ENCODE data around the gene MGST3. TPM values are rescaled to one million over a fixed set of nuclear protein-coding genes. Genes with fewer than 3 reads are reported as not detected.
A peak's percentile ranks its signal among the peaks of the same experiment; 100 is the strongest.
"Not testable (repeated sequence)": the region's sequence is repeated elsewhere in the genome, so short reads cannot be mapped to it uniquely, and the experiment has no call there.

The MGST3 gene
- 100 to 1,000 TPM; 160 to 252 TPM for total RNA-seq

DNA sequence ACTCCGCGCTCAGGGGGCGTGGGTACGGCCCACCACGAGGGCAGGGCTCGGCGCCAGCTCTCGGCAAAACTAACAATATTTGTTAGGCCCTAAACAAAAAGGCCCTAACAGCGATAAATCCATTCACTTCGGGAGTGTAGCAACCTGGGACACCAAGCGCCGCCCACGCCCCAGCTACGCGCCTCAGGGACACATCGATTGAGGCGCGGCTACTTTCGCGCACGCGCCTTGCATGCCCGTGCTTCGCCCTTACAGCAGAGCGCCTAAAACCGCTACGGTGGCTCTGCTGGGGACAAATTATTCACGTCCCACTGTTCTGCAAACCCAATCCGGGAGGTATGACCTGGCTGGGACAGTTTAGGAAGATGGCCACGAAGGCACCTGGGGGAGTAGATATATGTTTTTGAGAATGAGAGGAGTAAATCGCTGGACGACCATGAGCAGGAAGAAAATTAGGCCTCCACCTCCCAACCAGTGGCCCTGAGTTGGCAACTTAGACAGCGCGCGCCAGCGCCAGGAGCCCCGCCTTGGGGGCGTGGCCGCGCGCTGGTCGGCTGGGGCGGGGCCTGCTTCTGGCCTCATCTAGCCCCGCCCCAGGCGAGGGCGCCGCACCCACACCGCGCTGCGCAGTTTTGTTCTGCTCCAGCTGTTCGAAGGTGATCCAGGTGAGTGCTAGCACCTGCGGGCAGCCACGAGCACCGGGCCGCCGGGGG lies at the start of gene MGST3:
Gene MGST3 (plus strand): TSS at position 606 of the 713 bp plus-strand sequence. CDS start 18,614 bp downstream, outside the sequence.
- H3K27ac ChIP-seq = peak within 1 kb of the TSS; percentile 80 to 89
- ATAC-seq (ENCODE audit: insufficient number of reproducible peaks, low FRiP score, low read depth) (peak; percentile 91), DNase-seq (ENCODE audit: low spot score) (peak; percentile 81)
- peaks cover 16 to 30% of the 10 kb centered on the region in 2 donors for H3K4me1 ChIP-seq (ENCODE audit: control insufficient read depth in 1 of 2, low read depth in 2 of 2)
- TF ChIP-seq, protein P1, sequence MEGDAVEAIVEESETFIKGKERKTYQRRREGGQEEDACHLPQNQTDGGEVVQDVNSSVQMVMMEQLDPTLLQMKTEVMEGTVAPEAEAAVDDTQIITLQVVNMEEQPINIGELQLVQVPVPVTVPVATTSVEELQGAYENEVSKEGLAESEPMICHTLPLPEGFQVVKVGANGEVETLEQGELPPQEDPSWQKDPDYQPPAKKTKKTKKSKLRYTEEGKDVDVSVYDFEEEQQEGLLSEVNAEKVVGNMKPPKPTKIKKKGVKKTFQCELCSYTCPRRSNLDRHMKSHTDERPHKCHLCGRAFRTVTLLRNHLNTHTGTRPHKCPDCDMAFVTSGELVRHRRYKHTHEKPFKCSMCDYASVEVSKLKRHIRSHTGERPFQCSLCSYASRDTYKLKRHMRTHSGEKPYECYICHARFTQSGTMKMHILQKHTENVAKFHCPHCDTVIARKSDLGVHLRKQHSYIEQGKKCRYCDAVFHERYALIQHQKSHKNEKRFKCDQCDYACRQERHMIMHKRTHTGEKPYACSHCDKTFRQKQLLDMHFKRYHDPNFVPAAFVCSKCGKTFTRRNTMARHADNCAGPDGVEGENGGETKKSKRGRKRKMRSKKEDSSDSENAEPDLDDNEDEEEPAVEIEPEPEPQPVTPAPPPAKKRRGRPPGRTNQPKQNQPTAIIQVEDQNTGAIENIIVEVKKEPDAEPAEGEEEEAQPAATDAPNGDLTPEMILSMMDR (IDR thresholded peaks at IDR 0.05) = no peak
- H3K27me3 ChIP-seq (replicated peaks; ENCODE audit: insufficient read depth) = no peaks in the 10 kb centered on the region
- no peaks in the 10 kb centered on the region for H3K36me3 ChIP-seq
- H3K9me3 ChIP-seq = no peaks in the 10 kb centered on the region
- peak within 1 kb of the TSS; percentile 89 for H3K4me3 ChIP-seq

GRCh38 chr1:165581926-165582325 lies 49.1 kb upstream of the MGST3 start:
- no peak for ATAC-seq (ENCODE audit: insufficient number of reproducible peaks, low FRiP score, low read depth)
- TF ChIP-seq, protein P1 (IDR thresholded peaks at IDR 0.05) = no peak
- Histone ChIP-seq H3K27me3 (replicated peaks; ENCODE audit: insufficient read depth) (no peaks in the 10 kb centered on the region), H3K9me3 (no peaks in the 10 kb centered on the region), H3K36me3 (no peaks in the 10 kb centered on the region), H3K4me1 (ENCODE audit: control insufficient read depth in 1 of 2, low read depth in 2 of 2) (no peaks in the 10 kb centered on the region), H3K27ac (no peak overlapping the region), H3K4me3 (no peak overlapping the region)
- no peak for DNase-seq (ENCODE audit: low spot score)

DNA sequence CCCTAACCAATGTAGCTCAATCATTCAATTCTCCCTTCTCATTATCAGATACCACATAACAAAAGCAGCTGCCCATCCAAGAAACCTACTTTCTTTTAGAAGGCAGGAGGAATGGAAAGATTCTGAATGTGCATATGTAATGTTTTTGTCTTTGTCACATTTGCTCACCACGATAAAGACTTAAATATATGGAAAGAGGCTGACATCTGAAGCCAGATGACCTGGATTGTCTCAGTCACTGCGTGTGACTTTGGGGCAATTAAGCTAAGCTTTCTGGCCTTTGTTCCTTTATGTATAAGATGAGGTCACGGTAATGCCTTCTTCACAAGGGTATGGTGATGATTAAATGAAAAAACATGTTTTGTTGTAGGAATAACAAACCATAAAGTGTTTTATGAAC lies 44.6 kb upstream of the MGST3 start:
- no peak overlapping the region for H3K4me3 ChIP-seq
- H3K9me3 ChIP-seq = no peaks in the 10 kb centered on the region
- DNase-seq (ENCODE audit: low spot score) = no peak
- no peaks in the 10 kb centered on the region for H3K36me3 ChIP-seq
- TF ChIP-seq, protein P1 (IDR thresholded peaks at IDR 0.05) = no peak
- no peak overlapping the region for H3K27ac ChIP-seq
- H3K4me1 ChIP-seq (ENCODE audit: control insufficient read depth in 1 of 2, low read depth in 2 of 2) = no peaks in the 10 kb centered on the region
- ATAC-seq (ENCODE audit: insufficient number of reproducible peaks, low FRiP score, low read depth) = no peak
- H3K27me3 ChIP-seq (replicated peaks; ENCODE audit: insufficient read depth) = no peaks in the 10 kb centered on the region

DNA sequence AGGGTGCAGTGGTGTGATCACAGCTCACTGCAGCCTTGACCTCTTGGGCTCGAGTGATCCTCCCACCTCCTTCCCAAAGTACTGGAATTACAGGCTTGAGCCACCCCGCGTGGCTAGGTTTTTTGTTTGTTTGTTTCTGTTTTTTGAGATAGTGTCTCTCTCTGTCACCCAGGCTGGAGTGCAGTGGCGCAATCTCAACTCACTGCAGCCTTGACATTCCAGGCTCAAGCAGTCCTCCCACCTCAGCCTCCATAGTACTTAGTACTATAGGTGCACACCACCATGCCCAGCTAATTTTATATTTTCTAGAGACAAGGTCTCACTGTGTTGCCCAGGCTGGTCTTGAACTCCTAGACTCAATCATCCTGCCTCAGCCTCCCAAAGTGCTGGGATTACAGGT lies 39.6 kb upstream of the MGST3 start:
- DNase-seq (ENCODE audit: low spot score); H3K4me1 ChIP-seq (ENCODE audit: control insufficient read depth in 1 of 2, low read depth in 2 of 2); H3K9me3 ChIP-seq; H3K4me3 ChIP-seq; ATAC-seq (ENCODE audit: insufficient number of reproducible peaks, low FRiP score, low read depth); H3K27ac ChIP-seq; H3K36me3 ChIP-seq; H3K27me3 ChIP-seq (replicated peaks; ENCODE audit: insufficient read depth): not testable (repeated sequence)

GRCh38 chr1:165592945-165593823 lies 37.9 kb upstream of the MGST3 start:
- ATAC-seq (ENCODE audit: insufficient number of reproducible peaks, low FRiP score, low read depth) (no peak), DNase-seq (ENCODE audit: low spot score) (peak; percentile 40)
- Histone ChIP-seq H3K36me3 (no peaks in the 10 kb centered on the region), H3K27ac (no peak overlapping the region), H3K9me3 (no peaks in the 10 kb centered on the region), H3K27me3 (replicated peaks; ENCODE audit: insufficient read depth) (no peaks in the 10 kb centered on the region), H3K4me3 (no peak overlapping the region), H3K4me1 (ENCODE audit: control insufficient read depth in 1 of 2, low read depth in 2 of 2) (peaks cover 5 to 6% of the 10 kb centered on the region in 2 donors)
- TF ChIP-seq, protein P1 (IDR thresholded peaks at IDR 0.05) = peak; percentile 94
